PC-9 (cell line): Measurements from ENCODE around the gene CENPM.

Source experiments
- CTCF ChIP-seq: fragments of 200-600 bp; sonication (generic); conservative IDR thresholded peaks from 2 replicates; pipeline ENCODE4 v1.6.1; 2017; ENCODE audit warnings: mixed run types, antibody characterized with exemption, mild to moderate bottlenecking, moderate library complexity
- EZH2 ChIP-seq: fragments of 200-600 bp; sonication (generic); IDR thresholded peaks from 2 replicates; pipeline ENCODE4 v1.8.0; 2017; ENCODE audit warnings: antibody characterized with exemption, low read depth

DNA sequence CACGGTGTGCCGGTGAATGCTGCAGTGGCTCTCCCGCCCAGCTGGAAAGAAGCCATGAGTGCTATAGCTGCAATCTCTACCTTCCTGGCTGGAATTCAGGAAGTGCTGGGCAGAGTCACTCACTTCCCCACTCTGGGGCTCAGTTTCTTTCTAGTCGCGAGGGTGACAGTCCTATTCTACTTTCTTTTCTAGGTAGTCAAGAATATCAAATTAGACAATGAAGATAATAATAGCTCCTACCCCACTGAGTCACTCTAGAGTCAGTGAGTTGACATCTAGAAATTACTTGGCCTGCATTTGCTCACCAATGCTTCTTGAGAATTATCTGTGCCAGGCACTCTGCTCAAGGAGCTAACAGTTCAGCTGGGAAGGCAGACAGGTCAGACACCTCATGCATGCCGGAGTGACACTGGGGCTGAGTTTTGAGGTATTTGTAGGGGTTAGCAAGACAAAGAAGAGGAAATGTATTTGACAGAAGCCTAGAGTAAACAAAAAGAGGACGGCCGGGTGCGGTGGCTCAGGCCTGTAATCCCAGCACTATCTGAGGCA is 3.2 kb downstream of the CENPM start:
- TF ChIP-seq CTCF (no peak), EZH2 (no peak)
